ENCODE data around the gene KIRREL3.

DNA sequence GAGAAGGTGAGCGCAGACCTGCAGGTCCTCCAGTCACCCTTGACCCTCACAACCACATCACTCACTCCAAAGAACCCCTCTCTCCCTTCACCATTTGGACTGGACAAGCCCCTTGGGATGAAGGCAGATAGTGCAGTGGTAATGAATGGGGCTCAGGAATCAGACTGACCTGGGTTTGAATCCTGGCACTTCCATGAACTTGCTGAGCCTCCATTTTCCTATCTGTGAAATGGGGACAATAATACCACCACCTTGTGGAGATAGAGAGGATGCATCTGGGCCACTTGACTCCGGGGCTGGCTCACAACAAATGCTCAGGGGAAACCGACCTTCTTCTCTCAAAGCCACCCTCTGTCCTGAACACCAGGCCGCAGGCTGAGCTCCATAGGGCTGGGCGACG lies 467.0 kb downstream of the KIRREL3 start:
- TF ChIP-seq NRF1 (IDR thresholded peaks at IDR 0.05; ENCODE audit: low read depth, low read length), result no peak
- no peak for TF ChIP-seq EP300 (IDR thresholded peaks at IDR 0.05; ENCODE audit: borderline replicate concordance in 1 of 2, low read depth in 2 of 2, low read length in 2 of 2)
- no peak for TF ChIP-seq BACH1 (IDR thresholded peaks at IDR 0.05; ENCODE audit: low read length)
- no peak for TF ChIP-seq YY1 (IDR thresholded peaks at IDR 0.05; ENCODE audit: low read depth, low read length)
- no peak for TF ChIP-seq SP1 (IDR thresholded peaks at IDR 0.05; ENCODE audit: low read depth, low read length)

Data from H1 (cell line).